Femur (tissue), 1 donor: ENCODE measurements around the gene INPP4B.
A peak's percentile ranks its signal among the peaks of the same experiment; 100 is the strongest.

ENCODE experiments used
- DNase-seq: peaks from one replicate; pipeline ENCODE4 v3.0.0-alpha.2; 2017

The INPP4B gene

DNA sequence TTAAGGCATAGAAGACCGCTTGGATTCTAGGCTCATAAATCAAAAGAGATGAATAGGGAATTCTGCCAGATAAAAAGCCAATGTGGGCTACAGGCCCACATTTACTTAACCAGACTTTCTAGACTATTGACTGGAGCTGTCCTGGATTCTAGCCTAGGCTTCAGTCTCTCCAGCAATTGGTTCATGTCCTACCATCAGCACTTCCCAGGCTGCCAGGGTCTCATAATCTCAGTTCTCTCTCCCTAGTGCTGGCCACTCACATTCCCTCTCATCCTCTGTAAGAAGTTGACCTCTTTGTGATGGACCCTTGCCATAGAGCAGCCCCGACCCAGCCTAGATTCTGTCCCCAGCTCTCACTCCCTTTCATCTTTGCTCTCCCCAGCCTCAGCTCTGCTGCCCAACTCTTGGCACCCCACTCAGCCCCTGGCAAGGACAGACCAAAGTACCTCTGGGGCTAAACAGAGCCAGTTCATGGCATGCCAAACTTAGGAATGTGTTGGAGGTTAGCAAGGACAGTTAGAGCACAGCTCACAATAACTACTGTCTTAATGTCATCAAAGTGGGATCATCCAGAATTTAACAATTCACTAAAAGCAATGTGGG lies 396.2 kb downstream of the INPP4B start:
- no peak for DNase-seq

DNA sequence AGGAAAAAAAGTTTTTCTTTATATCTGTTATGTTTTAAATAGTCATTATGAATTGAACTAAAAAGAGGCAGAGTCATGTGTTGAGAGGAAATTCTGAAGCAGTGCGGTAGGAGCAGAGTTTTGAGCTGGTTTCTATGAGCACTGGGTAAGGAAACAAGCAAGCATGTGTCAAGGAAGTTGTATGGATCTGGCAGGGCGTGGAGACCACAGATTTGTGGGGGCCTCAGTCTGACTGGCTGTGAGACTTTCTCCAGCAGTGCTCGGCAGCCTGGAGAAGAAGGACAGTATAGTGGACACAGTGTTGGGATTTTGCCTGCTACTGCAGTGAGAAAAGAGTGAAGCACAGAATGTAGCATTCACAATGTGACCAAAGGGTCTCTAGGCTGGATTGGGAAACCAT lies 399.1 kb downstream of the INPP4B start:
- peak; percentile 22 for DNase-seq

DNA sequence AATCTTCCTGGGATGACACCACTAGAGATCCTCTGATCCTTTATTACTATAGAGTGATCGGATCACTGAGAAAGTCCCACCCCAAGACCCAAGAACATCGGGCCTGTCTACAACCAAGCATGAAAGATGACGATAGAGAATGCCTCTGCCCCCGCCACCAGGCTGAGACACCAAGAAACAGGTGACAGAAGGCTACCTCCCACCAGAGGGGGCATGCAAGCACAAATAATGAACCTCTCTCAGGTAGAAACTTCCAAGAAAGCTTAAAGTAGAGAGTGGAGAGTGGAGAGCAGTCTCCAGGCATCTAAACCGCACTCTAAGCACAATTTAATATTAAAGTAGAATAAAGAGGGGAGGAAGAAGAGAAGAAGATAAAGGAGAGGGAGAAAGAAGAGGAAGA lies 402.6 kb downstream of the INPP4B start:
- DNase-seq: no peak

DNA sequence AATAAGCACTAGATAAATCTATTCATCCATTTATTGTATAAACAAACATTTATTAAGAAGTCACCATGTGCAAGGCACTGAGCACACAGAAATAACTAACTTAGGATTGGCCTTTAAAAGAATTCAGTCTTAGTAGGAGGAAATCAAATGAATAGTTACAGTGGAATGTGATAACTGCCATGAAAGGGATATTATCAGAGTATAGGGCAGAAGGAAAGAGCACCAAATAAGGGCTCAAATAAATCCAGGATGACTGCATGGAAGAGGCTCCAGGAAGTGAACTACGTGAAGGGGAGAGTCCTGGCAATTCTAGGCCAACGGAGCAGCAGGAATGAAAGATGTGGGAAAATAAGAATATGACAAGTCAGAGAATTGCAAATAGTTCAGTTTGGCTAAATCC lies 406.0 kb downstream of the INPP4B start:
- DNase-seq: no peak

DNA sequence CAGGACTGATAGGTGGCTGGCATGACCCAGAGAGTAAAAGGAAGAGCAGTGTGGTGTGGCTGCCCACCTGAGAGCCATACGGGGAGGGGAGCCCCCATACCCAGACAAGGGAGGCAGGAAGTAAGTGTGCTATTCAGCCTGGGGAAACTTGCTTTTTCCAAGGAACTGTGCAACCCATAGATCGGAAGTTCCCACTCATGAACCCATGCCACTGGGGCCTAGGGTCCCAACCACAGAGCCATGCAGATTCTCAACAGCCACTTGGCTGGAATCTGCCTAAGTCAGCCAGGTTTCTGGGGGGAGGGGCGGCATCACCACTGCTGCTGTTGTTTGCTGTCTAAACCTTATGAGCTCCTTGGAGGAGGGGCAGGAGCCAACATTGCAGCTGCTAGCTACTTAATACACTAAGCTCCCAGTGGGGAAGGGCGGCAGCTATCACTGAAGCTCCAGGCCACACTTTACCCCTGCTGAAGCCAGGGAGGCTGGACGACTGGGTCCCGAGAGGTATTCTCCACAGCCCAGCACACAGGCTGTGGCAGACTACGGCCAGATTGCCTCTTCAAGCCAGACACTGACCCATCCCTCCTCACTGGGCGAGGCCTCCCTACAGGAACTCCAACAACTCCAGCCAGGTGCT lies 410.4 kb downstream of the INPP4B start:
- peak; percentile 33 for DNase-seq

DNA sequence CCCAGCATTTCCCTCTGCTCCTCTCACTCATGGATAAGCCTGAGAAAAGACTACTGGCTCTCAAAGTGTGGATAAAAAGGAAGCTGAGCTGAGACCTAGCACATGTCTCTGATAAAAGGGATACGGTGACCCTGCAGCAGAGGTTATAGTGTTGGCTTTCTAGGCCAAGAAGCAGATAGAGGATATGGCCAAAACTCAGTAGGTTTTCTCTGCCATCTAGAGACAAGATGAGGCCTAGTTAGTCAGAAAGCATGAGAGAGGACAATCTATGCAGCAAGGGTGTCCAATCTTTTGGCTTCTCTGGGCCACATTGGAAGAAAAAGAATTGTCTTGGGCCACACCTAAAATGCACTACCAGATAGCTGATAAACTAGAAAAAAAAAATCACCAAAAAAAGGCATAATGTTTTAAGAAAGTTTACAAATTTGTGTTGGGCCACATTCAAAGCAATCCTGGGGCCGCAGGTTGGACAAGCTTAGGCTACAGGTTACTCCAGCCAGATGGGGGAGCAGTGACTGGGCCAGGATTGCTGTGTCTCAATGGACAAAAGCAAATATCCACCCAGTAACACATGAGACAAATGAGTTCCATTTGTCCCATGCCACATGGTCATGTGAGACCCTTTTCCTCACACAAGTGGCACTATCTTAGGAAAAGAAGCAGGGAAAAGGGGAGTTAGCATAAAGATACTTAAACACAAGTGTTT lies 411.4 kb downstream of the INPP4B start:
- DNase-seq: no peak

DNA sequence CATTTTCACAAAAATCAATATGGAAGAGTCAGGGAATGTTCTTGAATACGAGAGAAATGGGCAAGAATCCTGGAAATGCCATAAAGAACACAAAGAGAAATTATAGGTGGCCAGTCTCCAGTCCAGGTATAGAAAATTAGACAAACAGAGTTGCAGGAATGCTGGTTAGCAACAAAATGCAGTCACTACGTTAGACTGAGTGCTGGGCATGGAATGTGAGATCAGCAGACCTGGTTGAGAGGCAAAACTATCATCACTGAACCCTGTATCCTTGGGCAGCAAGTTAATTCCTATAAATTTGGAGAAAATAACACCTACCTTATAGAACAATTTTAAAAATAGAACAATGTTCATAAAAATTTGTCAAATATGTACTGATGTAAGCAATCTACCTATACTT lies 417.4 kb downstream of the INPP4B start:
- no peak for DNase-seq

DNA sequence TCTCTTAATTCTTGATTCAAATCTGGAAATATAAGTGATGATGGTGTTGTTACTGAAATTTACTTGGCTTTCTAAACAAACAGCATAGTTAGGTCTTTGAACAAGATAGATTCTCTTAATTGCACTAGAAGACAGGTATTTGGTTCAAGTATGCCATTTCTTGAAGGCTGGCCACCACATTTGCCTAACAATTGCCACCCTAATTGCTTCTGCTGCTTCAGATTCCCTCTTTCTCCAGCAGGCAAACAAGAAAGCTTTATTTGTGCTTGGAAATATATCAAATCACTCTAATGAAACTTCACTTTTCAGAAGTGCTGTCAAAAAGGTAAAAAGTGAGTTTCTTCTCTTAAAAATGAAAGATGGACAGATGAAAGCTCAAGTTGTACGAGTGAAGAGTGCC lies 418.6 kb downstream of the INPP4B start:
- no peak for DNase-seq

DNA sequence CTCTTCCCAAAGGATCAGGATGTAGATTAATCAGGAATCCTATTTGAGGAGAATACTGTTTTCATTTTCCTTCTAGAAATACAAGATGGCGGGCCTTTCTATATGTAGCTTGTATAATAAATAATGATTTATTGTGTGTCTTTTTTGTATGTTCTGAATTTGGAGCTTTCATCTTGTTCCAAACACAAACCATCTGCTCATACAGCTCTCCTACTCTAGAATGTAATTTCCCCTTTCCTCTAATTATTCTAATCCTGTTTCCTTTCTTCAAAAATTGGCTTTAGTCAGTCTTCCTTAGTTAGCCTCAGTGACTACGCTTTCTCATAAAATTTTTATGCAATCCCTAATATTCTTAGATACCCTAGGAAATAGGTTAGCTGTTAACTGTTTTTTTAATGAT lies 422.2 kb downstream of the INPP4B start:
- no peak for DNase-seq

DNA sequence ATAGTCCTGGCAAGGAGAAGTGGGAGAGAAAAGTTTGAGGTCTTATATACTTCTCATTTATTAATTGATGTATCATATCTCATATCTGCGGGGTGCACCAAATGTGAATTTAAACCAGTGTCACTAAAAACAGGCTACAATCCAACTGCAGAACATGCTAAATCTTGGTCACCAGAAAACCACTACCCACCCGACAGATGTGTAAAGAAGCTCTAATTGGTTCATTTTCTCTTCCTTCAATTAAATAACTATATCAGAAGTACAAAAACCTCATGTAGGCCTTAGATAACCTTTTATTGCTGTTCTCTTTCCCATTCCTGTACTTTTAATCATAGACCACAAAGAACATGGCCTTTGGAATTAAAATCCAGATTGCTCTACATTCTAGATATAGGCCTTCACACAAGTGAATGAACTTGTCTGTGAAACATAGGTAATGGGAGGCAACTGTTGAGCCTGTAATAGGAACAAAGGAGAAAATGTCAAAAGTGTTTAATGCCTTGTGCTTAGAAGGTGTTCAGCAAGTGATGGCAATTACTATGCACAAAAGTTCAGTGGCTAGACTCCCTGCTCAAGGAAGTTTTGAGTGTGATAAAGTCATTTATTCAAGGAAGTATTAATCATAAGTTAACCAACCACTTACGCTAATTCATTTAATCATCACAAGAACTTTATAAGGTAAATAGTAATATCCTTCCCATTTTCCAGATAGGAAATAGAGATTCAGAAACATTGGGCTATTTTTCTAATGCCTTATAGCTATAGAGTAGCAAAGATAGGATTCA lies 425.6 kb downstream of the INPP4B start:
- DNase-seq: no peak

DNA sequence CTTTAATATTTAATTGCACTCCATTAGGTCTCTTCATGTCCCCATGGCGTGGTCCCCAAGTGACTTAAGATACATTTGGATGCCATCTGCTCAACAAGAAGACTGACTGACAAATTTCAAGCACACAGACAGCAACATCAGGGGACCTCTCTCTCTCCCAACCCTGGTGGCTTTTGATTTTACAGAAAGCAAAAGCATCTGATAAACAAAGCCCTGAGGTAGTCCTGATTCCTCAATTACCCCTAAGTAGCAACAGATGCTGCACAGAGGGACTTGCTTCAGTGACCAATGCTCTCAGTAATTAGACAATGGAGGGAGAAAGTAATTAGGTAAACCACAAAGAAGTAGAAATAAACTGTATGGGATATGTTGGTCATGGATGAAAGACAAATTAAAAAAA lies 426.4 kb downstream of the INPP4B start:
- DNase-seq: no peak

DNA sequence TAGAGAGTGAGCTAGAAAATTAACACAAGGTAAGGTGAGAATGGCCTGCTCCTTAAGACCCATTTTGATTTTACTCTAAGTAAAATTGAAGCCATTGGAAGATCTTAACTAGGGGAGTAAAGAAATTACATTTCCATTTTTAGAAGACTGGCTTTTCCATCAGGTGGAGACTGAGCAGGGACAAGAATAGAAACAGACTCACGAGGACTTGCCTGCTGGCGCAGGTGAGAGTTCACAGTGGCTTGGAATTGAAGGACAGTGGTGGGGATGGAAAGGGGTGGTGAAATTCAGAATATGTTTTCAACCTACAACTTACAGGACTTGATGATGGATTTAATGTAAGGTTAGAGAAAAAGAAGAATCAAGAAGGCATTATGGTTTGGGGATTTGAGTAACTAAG lies 427.4 kb downstream of the INPP4B start:
- DNase-seq: no peak

DNA sequence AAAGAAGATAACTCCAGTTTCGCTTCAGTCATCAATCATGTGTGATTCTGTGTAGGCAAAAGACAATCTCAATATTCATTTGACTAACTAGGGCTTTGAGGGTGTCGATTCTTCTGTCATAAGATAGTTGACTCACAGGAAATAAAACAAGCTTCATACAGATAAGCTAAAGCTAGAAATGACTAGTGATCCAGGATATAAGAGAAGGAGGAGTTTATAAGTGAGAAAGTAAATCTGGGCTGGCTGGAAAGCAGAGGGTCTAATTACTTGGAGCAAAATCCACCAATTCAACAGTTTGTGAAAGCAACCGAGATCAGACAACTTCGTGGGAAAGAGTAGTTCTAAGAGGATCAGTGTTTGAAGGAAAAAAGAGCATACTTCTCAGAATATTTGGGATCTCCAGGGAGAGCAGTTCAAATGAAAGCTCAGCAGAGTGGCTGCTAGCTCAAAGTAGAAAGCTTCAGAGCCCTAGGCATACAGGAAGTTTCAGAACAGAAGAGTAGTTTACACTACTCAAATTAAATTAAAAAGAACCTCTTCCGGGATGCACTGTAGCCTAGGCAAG lies 429.3 kb downstream of the INPP4B start:
- no peak for DNase-seq

DNA sequence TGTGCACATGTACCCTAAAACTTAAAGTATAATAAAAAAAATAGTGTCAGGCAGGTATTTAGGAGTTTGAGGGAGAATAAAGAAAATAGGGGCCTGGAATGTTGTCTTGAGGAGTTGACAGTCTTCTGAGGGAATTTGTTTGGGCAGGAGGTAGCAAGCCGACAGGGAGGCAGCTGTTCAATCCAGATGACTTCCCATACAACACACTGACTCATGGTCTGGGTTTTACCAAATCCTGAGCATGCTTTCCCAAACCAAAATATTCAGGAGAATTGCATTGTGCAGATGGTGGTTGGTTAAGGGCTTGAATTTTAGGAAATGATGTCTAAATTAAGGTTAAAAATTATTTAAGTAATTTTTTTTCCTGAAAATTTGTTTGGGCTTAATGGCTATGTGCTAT lies 430.0 kb downstream of the INPP4B start:
- DNase-seq: no peak

DNA sequence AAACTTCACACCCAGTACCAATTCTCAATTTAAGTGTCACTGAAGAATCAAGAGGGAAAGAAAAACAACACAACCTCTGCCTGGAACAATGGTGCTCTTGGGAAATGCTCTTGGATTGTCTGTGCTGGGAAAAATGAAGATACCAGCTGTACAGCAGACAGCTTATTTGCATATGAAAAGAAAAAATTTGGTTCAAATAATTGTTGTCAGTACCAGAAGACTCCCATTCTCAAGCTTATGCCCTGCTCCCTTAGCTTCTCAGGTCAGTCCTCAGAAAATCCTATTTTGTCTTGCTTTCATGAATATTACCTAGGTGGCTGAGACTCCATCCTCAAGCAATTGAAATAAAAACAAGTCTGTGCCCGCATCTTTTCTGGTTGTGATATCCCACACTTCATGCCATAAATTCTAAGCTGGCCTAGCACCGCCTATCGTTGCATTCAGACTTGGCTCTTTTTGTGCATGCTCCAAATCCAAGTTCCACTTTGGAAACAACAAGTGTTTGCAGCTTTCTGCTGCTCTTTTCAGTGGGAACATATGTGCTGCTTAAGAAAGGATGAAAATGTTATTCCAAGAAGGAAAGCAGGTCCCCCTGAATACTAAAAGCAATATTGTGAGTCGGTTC lies 431.6 kb downstream of the INPP4B start:
- DNase-seq: no peak

DNA sequence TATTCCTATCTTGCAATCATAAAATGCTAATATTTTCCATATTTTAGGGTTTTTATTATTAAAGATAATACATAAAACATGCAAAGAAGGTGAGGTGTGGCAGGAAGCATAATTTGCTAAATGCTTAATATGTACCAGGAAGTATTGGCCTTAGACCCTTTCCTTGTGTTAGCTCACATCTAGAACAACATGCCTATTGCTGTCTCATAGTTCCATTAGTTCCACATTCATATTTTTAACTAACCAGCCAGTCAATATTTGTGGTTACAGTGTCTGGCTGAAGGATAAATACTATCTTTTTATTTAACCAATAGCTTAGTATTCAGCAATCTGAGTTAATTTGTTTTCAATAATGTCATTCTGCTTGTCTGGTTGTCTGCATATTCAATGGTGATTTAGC lies 432.6 kb downstream of the INPP4B start:
- no peak for DNase-seq

DNA sequence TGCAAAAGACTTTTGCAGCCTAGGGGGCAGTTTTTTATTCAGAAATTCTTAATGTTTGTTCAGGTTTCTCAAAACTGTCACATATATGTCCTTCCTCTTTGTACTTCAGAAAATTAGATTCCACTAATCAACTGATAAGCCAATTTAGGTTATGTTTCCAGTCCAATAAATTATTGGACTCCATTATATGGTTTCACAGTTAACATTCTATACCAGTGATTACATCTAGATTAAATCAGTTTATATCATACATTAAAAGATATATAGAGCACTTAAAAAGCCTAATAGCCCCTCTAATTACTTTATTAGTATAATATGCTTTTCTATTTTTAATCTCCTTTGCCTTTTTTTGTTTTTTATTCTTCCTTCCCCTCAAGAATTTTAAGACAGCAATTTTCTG lies 434.1 kb downstream of the INPP4B start:
- no peak for DNase-seq

DNA sequence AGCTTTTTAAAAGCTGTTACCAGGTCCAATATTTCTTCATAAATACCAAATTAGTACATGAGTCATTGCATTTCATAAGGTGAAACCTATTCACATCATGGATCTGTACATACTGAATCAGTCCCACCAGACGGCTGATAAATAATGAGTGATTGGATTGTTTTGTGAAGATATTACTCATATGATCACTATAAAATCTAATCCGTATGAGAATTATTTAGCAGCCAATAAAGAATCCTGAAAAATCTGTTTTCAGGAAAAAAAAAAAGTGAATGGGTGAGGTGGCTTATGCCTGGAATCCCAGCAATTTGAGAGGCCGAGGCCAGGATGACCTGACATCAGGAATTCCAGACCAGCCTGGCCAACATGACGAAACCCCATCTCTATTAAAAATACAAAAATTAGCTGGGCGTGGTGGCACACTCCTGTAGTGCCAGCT lies 438.1 kb downstream of the INPP4B start:
- no peak for DNase-seq

DNA sequence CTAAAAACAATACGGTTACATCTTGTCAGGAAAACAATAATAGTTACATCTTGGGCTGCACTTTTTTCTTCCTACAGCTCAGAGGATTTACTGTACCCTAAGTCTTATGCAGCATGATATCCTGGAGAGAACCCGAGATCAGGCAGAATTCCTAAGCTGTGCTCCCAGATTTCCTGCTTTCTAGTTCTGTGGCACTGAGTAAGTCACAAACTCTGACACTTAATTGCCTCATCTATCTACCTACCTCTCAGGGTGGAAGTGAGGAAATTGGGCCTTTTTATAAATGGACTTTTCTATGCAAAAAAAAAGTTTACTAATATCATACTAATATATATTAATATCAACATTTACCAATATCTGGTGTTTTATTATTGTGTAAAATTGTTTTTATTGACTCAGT lies 438.5 kb downstream of the INPP4B start:
- DNase-seq: no peak

DNA sequence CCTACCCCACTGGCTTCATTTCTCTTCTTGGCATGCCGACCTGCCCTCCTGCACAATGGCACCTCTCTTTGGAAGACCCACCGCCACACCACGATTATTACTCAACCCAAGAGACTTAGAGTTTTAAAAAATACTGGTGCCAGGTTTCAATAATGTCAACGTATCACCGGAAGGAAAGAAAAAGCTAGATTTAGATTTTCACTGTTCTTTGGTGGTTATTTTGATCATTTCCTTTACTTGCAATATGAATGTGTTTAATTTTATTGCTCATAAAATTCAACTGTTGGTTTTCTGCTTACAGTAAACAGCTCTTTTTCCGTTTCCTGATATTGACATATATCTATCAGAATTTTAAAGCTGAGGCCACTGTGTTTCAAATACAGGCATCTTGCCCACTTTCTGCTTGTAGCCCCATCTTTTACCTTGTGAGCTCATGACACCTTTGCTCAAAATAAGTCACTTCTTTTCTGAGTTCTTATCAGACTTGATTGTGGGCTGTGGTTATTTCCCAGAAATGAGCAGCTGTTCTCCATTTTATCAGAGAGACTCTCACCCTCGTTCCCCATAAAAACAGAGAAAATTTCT lies 439.1 kb downstream of the INPP4B start:
- DNase-seq: no peak

DNA sequence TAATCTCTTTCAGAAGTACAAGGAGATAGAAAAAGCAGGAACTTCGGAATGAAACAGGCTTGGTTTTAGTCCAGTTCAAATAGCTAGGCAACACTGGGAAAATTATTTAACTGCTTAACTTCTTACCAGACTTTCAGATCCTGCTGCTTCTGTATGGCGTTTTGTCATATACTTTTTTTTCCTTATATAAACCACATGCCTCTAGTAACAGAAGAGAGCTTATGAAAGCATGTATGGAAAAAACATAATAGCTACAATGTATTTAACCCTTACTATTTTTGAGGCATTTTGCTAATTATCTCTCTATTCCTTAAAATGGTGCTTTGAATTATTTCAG lies 439.6 kb downstream of the INPP4B start:
- no peak for DNase-seq

DNA sequence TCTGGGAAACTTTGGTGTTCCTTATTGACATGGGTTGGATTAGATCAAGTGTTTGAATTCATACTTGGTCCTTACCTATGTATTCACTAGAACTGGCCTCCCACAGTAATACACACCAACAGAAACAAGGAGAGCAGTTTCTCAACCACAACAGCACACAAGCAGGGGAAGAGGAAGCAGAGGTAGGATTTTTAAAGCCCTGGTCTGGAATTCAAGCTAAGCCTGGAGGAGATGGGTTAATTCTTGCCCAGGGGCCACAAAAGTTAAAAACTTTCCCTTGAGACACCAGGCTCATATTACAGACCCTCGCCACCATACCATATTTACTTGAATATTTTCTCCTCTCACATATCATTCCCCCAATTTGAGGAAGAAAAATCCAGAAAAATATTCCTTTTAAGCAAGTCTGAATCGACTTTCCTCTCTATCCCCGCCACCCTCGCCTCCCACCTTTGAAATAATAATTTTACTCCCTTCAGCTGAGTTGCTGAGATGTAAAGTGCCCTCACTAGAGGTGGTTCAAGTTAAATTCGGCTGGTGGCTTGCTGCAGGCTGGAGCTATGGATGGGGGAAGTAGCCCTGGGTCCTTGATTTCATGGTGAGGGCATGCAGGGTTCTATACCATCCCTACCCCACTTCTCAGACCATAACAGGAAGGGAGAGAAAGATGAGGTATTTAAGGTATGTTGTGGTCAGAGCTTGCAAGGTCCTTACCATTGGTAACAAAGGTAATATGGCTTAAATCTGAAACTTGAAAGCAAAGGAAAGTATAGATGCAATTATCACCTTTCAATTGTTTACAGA lies 440.2 kb downstream of the INPP4B start:
- no peak for DNase-seq
